NCI-H187 (cell line): ENCODE measurements around the gene ERAP2.

ENCODE experiments used
- DNase-seq, 2 experiments: peaks; one replicate each; lab custom pipeline; 2025; lab: John Stamatoyannopoulos, UW

ERAP2 gene

GRCh38 chr5:96962540-96962991 lies 86.3 kb downstream of the ERAP2 start:
- DNase-seq = no peak

- no peak for DNase-seq
Observed at GRCh38 chr5:96963267-96963666, 87.0 kb downstream of the ERAP2 start.

GRCh38 chr5:96966801-96967200 lies 90.5 kb downstream of the ERAP2 start:
- DNase-seq = no peak

GRCh38 chr5:96967400-96967799 lies 91.1 kb downstream of the ERAP2 start:
- DNase-seq = no peak

GRCh38 chr5:96968074-96968473 lies 91.8 kb downstream of the ERAP2 start:
- DNase-seq = no peak

- no peak for DNase-seq
Observed at GRCh38 chr5:96968614-96969013, 92.3 kb downstream of the ERAP2 start.
